Stimulated activated naive CD8-positive, alpha-beta T cell treated with anti-CD3 and anti-CD28 coated beads, Interleukin-15, Interleukin-2, amounts not matched to agents 100 ng/mL and 50 ng/mL, for 24 hours (primary cell): ENCODE results near the gene TUBGCP6.
A peak's percentile ranks its signal among the peaks of the same experiment; 100 is the strongest.

Experiments
- H3K27ac Mint-ChIP-seq: one replicate; pipeline ENCODE4 v1.8.0; 2021; ENCODE audit warnings: mild to moderate bottlenecking, mixed read lengths
- H3K27me3 Mint-ChIP-seq: one replicate; pipeline ENCODE4 v1.8.0; 2021; ENCODE audit warnings: mixed read lengths
- H3K36me3 Mint-ChIP-seq: one replicate; pipeline ENCODE4 v1.8.0; 2021; ENCODE audit warnings: low read depth, mixed read lengths
- H3K4me1 Mint-ChIP-seq: one replicate; pipeline ENCODE4 v1.8.0; 2021; ENCODE audit warnings: low read depth, mixed read lengths
- H3K4me3 Mint-ChIP-seq: one replicate; pipeline ENCODE4 v1.8.0; 2021; ENCODE audit warnings: mild to moderate bottlenecking, mixed read lengths
- H3K9me3 Mint-ChIP-seq: one replicate; pipeline ENCODE4 v1.8.0; 2021; ENCODE audit warnings: mixed read lengths

TUBGCP6 gene, protein sequence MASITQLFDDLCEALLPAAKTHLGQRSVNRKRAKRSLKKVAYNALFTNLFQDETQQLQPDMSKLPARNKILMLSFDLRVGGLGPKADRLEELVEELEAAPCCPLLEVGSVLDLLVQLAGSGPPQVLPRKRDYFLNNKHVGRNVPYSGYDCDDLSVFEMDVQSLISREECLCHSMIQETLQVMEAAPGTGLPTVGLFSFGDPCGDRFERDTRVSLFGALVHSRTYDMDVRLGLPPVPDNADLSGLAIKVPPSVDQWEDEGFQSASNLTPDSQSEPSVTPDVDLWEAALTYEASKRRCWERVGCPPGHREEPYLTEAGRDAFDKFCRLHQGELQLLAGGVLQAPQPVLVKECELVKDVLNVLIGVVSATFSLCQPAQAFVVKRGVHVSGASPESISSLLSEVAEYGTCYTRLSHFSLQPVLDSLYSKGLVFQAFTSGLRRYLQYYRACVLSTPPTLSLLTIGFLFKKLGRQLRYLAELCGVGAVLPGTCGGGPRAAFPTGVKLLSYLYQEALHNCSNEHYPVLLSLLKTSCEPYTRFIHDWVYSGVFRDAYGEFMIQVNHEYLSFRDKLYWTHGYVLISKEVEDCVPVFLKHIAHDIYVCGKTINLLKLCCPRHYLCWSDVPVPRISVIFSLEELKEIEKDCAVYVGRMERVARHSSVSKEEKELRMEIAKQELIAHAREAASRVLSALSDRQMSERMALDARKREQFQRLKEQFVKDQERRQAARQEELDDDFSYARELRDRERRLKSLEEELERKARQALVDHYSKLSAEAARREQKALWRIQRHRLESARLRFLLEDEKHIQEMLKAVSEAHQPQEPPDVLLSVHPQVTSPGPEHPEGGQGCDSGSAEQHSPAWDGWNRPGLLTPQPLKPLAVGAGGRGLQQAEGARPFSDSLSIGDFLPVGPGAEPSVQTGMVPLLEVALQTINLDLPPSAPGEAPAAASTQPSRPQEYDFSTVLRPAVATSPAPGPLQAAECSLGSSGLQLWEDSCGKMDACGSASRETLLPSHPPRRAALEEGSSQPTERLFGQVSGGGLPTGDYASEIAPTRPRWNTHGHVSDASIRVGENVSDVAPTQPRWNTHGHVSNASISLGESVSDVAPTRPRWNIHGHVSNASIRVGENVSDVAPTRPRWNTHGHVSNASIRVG (N-terminal part only)

DNA sequence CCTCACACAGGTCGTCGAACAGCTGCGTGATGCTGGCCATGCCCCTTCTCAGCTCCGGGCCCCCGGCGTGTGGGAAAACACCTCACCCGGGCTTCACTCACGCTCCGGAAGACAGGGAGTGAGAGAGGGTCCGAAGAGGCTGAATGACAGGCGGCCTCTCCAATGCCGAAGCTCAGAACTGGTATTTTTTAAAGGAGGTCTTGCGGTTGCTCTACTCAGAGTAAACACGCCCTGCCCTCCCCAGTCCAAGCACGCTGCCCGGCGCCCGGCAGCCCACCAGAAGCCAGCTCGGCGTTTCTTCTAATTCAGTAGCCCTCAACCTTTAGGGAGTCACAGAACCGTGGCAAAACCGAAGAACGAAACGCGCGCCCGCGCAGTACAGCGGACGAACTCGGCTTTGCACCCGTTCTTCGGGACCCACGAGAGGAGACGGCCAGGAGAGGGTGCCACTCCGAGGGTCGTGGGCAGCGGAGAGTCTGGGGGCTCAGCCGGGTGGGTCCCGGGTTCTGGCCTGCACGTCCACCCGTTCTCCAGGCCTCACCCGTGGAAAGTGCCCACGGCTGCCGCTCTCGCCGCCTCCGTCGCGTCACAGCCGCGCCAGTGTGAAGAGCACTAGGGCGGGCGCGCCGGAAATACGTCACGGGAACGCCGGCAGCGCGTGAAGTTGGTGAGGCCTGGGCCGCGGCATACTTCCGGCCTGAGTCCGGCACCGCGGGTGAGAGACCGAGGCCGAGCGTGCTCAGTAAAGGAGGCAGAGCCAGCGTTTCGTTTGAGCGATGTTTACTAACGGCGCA, at the start of gene TUBGCP6:
TUBGCP6 (minus strand) TSS at position 604 of the 794 bp plus-strand sequence; CDS start at position 40, 564 bp downstream.
- Mint-ChIP-seq H3K4me3 (peak within 1 kb of the TSS; percentile 92), H3K27me3 (no peaks in the 10 kb centered on the region), H3K4me1 (peaks cover 40% of the 10 kb centered on the region), H3K27ac (peak within 1 kb of the TSS; percentile 97), H3K36me3 (peaks cover 8% of the 10 kb centered on the region), H3K9me3 (no peaks in the 10 kb centered on the region)

DNA sequence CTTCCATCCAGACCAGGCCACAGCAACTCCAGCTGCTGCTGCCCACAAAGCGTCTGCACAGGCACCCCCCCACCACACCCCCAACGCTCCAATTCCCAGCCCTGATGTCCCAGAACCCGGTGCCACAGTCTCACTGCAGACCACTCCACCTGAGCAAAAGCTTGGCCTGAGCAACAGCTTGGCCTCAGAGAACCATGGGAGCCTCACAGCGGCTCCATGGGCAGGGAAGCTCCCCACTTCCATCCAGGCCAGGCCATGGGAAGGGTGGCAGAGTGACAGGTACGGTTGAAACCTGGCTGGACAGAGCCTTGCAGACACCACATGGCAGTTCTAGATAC, 49.5 kb upstream of the TUBGCP6 start:
- no peak overlapping the region for H3K27ac Mint-ChIP-seq
- H3K4me1 Mint-ChIP-seq = peaks cover 18% of the 10 kb centered on the region
- peaks cover 9% of the 10 kb centered on the region for H3K27me3 Mint-ChIP-seq
- H3K9me3 Mint-ChIP-seq = no peaks in the 10 kb centered on the region
- H3K36me3 Mint-ChIP-seq = no peaks in the 10 kb centered on the region
- peak overlapping the region; percentile 20 for H3K4me3 Mint-ChIP-seq

DNA sequence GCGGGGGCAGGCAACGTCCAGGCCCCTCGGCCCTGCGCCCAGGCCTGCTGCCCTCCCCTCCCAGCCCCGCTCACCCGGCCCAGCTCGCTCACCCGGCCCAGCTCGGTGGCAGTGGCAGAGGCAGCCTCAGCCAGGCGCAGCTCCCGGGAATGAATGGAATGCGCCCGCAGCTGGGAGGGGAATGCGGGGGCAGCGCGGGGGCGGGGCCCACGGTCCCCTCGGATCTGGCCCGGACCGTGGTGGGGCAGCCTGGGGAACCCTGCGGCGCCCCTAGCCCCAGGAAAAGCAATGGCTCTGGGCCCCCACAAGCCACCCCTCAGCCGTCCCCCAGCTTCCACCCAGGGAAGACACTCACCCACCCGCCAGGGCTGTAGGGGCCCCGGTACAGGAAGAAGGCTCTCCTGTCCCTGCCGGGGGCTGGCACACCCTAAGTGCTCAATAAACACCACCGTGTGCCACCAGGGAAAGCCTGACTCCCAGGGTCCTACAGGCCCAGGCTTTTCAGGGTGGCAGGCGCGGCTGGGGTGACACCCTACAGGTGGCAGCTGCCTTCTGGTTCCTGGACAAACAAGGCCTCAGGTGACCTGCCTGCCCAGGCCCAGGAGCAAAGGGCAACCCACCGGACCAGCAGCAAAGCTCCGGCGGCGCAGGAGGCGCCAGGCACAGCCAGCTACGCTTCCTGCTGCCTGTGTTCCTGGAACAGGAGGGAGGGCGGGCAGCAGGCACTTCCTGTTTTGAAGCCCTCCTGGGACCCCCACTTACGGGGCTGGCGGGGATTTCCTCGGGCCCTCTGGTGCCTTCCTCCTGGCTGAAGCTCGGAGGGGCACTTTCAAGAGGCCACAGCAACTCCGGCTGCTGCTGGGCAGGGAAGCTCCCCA, 48.9 kb upstream of the TUBGCP6 start:
- H3K27me3 Mint-ChIP-seq = peaks cover 9% of the 10 kb centered on the region
- H3K4me1 Mint-ChIP-seq = peaks cover 18% of the 10 kb centered on the region

DNA sequence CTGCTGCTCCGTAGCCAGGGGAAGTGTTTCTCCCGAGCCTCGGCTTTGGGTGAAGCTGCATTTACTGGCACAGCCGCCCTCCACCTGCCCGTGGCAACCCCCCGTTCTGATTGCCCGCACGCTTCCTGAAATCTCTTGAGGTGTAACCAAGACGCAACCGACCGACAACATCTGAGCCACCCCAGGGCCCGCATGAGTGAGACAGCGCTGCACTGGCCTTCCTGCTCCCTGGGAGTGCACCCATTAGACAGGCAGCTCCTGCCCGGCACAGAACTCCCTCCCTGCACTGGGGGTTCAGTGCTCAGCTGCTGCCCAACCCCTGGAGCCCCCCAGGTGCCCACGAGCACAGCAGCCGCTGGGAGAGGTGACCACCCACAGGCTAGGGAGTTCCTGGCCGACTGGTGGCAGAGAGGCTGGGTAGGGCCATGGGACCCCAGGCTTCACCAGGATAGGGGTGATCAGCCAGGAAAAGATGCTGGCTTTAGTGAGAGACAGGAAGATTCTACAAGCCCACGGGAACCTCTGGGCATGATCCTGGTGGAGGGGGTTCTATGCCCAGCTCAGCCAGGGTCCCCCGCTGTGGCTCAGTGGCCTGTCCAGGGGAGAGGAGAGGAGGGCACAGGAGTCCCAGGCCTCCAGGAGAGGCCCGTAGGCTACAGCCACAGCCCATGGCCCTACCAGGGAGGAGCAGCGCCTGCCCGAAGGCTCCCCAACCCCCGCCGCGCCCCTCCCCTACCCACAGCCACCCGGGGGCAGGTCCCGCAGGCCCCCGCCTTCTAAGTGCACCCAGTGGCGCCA, 48.0 kb upstream of the TUBGCP6 start:
- Mint-ChIP-seq H3K27me3 (peaks cover 9% of the 10 kb centered on the region), H3K4me1 (peaks cover 18% of the 10 kb centered on the region), H3K4me3 (peak overlapping the region; percentile 73), H3K9me3 (no peaks in the 10 kb centered on the region), H3K36me3 (no peaks in the 10 kb centered on the region), H3K27ac (peak overlapping the region; percentile 65)

More for the DNA sequence above, 48.9 kb upstream of the TUBGCP6 start:
- Mint-ChIP-seq H3K27ac (peak overlapping the region; percentile 21), H3K36me3 (no peaks in the 10 kb centered on the region), H3K9me3 (no peaks in the 10 kb centered on the region), H3K4me3 (peak overlapping the region; percentile 60)

DNA sequence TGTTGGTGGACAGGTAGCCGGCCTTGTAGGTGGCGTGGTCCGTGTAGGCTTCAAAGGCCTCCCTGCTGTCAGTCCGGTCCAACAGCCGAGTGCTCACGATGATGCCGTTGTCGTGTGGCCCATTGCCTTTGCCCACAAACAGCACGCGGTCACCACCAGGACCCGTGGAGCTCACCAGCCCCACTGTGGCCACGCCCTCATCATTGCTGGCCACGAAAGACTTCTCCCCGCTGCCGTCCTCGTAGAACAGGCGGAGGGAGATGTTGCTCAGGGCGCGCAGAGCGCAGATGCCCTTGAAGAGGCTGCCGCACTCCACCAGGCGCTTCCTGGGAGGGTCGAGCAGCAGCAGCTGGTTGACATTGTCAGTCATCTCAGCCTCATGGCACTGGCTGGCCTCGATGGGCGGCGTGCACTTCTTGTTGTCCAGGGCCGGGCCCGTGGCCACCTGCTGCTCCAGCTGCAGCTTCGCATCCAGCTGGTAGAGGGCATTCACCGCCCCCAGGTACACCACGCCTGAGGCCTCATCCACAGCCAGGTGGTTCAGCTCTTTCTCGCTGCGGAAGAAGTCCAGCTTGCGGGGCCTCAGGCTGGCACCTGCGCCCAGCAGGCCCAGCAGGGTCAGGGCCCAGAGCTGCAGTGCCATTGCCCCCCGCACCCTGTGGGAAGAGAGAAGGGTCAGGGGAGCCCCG, 45.3 kb upstream of the TUBGCP6 start:
- H3K4me1 Mint-ChIP-seq = peaks cover 15% of the 10 kb centered on the region
- H3K27me3 Mint-ChIP-seq = peaks cover 6% of the 10 kb centered on the region
- H3K36me3 Mint-ChIP-seq = no peaks in the 10 kb centered on the region
- no peaks in the 10 kb centered on the region for H3K9me3 Mint-ChIP-seq
- no peak overlapping the region for H3K27ac Mint-ChIP-seq
- no peak overlapping the region for H3K4me3 Mint-ChIP-seq

DNA sequence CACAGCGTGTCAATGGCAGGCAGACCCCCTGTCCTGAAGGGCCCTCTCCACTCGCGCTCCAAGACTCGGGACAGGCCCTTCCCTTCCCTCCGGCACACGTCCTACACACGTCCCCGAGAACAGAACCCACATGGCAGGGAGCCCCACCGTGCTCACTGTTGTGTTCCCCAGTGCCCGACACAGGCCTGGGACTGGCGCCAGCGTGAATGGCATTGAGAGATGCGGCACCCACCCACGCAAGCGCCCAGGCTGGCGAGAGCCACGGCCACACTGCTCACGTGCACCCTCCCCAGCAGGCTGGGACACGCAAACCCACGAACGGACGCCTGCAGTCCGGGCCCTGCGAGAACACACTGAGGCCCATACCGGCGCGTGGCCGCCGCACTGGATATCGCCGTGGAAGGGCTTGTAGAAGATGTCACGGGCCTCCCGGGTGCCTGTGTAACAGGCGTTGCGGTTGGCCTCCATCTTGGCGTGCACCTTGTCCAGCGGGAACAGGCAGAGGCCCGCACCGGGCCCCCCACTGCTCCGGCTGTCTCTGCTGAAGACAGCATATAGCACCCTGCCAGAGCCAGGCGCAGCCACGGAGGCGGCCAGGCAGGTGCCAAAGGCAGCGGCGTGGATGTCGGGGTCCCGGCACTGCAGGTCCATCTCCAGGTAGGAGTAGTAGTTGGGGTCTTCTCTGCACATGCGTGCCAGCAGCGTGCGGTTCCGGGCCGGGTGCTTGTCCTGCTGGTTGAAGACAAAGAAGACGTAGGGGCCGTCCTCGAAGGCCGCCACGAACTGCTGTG, 44.5 kb upstream of the TUBGCP6 start:
- peaks cover 6% of the 10 kb centered on the region for H3K27me3 Mint-ChIP-seq
- no peak overlapping the region for H3K27ac Mint-ChIP-seq
- H3K36me3 Mint-ChIP-seq = no peaks in the 10 kb centered on the region
- no peak overlapping the region for H3K4me3 Mint-ChIP-seq
- no peaks in the 10 kb centered on the region for H3K9me3 Mint-ChIP-seq
- H3K4me1 Mint-ChIP-seq = peaks cover 15% of the 10 kb centered on the region

DNA sequence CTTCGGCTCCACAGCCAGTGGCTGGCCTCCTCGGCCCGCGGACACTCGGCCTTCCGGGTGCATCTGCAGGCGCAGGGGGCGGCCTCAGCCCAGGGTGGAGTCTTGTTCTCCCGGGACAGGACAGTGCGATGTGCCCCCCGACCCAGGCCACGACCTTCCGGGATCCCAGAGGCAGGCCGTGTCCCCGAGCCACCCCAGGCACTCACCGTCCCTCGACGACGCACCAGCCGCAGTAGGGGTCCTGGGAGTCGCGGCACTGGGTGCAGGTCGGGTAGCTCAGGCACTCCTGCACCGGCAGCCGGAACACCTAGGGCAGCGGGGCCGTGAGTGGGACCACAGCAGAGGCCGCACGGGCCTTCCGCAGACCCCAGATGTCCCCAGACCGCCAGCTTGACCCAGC, 42.9 kb upstream of the TUBGCP6 start:
- Mint-ChIP-seq H3K4me1 (peaks cover 12% of the 10 kb centered on the region), H3K36me3 (no peaks in the 10 kb centered on the region), H3K9me3 (no peaks in the 10 kb centered on the region), H3K27me3 (peaks cover 4% of the 10 kb centered on the region), H3K4me3 (no peak overlapping the region), H3K27ac (no peak overlapping the region)

DNA sequence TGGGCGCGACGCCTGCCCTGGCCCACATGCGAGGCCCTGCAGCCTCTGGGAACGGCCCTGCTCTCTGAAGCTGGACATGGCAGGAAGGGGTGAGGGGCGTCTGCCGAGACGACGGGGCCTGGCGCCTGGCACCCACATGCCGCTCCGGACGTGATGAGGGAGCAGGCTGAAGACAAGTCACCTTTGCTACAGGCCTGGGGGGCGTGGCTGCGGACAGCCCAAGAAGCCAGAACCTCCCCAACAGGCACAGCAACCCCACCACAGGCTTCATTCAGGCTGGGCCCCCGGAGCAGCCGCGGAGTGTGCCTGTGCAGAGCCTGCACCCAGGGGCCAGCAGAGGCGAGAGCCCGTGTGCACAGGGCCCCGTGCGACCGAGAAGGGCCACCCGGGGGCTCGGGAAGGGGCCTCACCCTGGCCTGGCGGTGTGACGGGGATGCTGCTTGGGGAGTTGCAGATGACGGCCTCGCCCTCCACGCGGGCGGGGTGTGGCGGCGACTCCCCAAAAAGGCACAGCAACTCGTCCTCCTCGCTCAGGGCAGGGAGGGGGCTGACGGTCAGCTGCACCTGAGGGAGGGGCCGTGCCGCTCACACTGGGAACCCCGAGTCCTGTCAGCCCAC, 42.0 kb upstream of the TUBGCP6 start:
- Mint-ChIP-seq H3K4me3 (no peak overlapping the region), H3K27me3 (no peaks in the 10 kb centered on the region), H3K4me1 (peaks cover 4% of the 10 kb centered on the region), H3K9me3 (no peaks in the 10 kb centered on the region), H3K27ac (no peak overlapping the region), H3K36me3 (no peaks in the 10 kb centered on the region)

DNA sequence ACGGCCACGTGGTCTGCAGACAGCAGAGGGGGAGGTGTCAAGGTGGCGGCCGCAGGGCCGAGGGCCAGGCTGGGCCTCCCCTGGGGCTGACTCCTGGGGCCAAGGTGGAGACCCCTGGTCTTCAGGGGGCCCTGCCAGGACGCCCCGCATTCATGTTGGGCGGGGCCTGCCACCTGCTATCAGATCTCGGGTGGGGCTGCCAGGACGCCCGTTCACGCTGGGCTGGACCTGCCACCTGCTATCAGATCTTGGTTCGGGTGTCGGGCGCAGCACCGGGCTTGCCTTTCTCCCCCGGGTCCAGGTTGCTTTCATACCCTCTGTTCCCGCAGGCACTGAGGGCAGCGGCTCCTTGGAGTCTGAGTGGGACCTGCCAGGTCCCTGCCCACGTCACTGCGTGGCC, 41.5 kb upstream of the TUBGCP6 start:
- Mint-ChIP-seq H3K9me3 (no peaks in the 10 kb centered on the region), H3K36me3 (no peaks in the 10 kb centered on the region), H3K4me1 (no peaks in the 10 kb centered on the region), H3K27ac (no peak overlapping the region), H3K27me3 (no peaks in the 10 kb centered on the region), H3K4me3 (no peak overlapping the region)

DNA sequence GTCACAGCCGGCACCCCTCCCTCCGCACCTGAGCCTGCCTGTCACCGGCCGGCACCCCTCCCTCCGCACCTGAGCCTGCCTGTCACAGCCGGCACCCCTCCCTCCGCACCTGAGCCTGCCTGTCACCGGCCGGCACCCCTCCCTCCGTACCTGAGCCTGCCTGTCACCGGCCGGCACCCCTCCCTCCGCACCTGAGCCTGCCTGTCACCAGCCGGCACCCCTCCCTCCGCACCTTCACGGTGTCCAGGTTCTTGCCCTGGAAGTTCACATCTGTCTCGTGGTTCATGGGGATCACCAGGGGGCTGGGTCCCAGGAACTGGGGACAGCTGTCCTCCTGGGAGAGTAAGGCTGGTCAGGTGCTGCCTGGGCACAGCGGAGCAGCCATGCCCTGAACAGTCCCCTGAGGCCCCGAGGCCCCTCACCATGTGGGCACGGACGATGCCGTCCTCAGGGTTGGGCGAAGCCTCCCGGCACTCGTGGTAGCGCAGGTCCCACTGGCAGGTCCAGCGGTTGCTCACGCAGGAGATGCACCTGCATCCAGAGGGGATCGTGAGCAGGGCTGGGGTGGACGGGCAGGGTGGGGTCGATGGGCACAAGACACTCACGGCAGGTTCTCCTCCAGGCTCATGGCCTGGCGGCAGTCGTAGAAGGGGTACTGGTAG, 40.9 kb upstream of the TUBGCP6 start:
- H3K27me3 Mint-ChIP-seq = no peaks in the 10 kb centered on the region
- H3K4me1 Mint-ChIP-seq = no peaks in the 10 kb centered on the region
- H3K4me3 Mint-ChIP-seq = no peak overlapping the region
- H3K36me3 Mint-ChIP-seq = no peaks in the 10 kb centered on the region
- H3K9me3 Mint-ChIP-seq = no peaks in the 10 kb centered on the region
- H3K27ac Mint-ChIP-seq = no peak overlapping the region

DNA sequence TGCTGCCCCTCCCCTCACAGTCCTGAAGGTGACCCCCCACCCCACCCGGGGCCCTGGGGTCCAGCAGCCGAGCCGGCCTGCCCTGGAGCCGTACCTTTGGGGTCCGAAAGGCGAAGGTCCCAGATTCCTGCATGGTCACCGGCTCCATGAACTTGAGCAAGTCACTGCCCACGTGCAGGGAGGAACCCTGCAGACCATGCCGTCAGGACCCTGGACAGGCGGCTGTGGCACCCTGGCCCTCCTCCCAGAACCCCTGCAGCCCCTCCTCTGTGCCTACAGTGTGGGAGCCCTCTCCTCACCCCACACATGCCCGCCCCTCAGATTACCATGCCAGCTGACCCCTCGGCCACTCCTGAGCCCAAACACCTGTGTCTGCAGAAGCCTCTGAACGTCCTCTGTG, 39.7 kb upstream of the TUBGCP6 start:
- no peaks in the 10 kb centered on the region for H3K27me3 Mint-ChIP-seq
- no peaks in the 10 kb centered on the region for H3K9me3 Mint-ChIP-seq
- H3K27ac Mint-ChIP-seq = no peak overlapping the region
- H3K4me1 Mint-ChIP-seq = no peaks in the 10 kb centered on the region
- H3K4me3 Mint-ChIP-seq = no peak overlapping the region
- no peaks in the 10 kb centered on the region for H3K36me3 Mint-ChIP-seq
